Activated T-cell treated with anti-CD3 and anti-CD28 coated beads for 48 hours (primary cell): Measurements from ENCODE around the gene CDK8.
A peak's percentile ranks its signal among the peaks of the same experiment; 100 is the strongest.
"Not testable (repeated sequence)": the region's sequence is repeated elsewhere in the genome, so short reads cannot be mapped to it uniquely, and the experiment has no call there.

Experiments
- DNase-seq: peaks from one replicate; pipeline ENCODE4 v3.0.0-alpha.2; 2020; ENCODE audit warnings: low read depth

Gene CDK8

GRCh38 chr13:26253787-26254582 is at the start of gene CDK8:
TSS of gene CDK8 (plus strand) at chr13:26254129. CDS start at chr13:26254642, 513 bp downstream.
- DNase-seq: peak; percentile 82

- no peak for DNase-seq
Observed at GRCh38 chr13:26208287-26208686, 45.6 kb upstream of the CDK8 start.

GRCh38 chr13:26213345-26213744 is 40.6 kb upstream of the CDK8 start:
- DNase-seq: no peak

- no peak for DNase-seq
Observed at GRCh38 chr13:26213982-26214381, 39.9 kb upstream of the CDK8 start.

GRCh38 chr13:26216042-26216441 is 37.9 kb upstream of the CDK8 start:
- no peak for DNase-seq

GRCh38 chr13:26219726-26220125 is 34.2 kb upstream of the CDK8 start:
- DNase-seq: no peak

- DNase-seq: no peak
Observed at GRCh38 chr13:26220575-26220974, 33.4 kb upstream of the CDK8 start.

- no peak for DNase-seq
Observed at GRCh38 chr13:26221399-26221720, 32.6 kb upstream of the CDK8 start.

GRCh38 chr13:26221721-26222519 is 32.0 kb upstream of the CDK8 start, which contains the start of gene RNF6:
TSS of gene RNF6 (minus strand) at chr13:26222314. CDS start at chr13:26219649, 2,665 bp downstream.
- DNase-seq: peak; percentile 79

GRCh38 chr13:26222520-26223046 is 31.3 kb upstream of the CDK8 start:
- no peak for DNase-seq

- no peak for DNase-seq
Observed at GRCh38 chr13:26225896-26226617, 27.9 kb upstream of the CDK8 start.

- no peak for DNase-seq
Observed at GRCh38 chr13:26227166-26227971, 26.6 kb upstream of the CDK8 start.

- DNase-seq: no peak
Observed at GRCh38 chr13:26228096-26228495, 25.8 kb upstream of the CDK8 start.

GRCh38 chr13:26229080-26229615 is 24.8 kb upstream of the CDK8 start:
- no peak for DNase-seq

- no peak for DNase-seq
Observed at GRCh38 chr13:26230703-26231102, 23.2 kb upstream of the CDK8 start.

GRCh38 chr13:26236296-26236695 is 17.6 kb upstream of the CDK8 start:
- DNase-seq: no peak

- DNase-seq: no peak
Observed at GRCh38 chr13:26246154-26246553, 7.8 kb upstream of the CDK8 start.

- no peak for DNase-seq
Observed at GRCh38 chr13:26247011-26247410, 6.9 kb upstream of the CDK8 start.

- DNase-seq: no peak
Observed at GRCh38 chr13:26247608-26248007, 6.3 kb upstream of the CDK8 start.

GRCh38 chr13:26249551-26249950 is 4.4 kb upstream of the CDK8 start:
- no peak for DNase-seq

- not testable (repeated sequence) for DNase-seq
Observed at GRCh38 chr13:26252006-26252405, 1.9 kb upstream of the CDK8 start.
